T-helper 9 cell (primary cell): Measurements from ENCODE around the gene GPR89A.
"Not testable (repeated sequence)": the region's sequence is repeated elsewhere in the genome, so short reads cannot be mapped to it uniquely, and the experiment has no call there.

Experiments used
- DNase-seq: peaks from one replicate; pipeline ENCODE4 v3.0.0-alpha.2; 2020

Gene GPR89A

GRCh38 chr1:145688328-145688727, 80.5 kb downstream of the GPR89A start:
- DNase-seq = no peak

DNA sequence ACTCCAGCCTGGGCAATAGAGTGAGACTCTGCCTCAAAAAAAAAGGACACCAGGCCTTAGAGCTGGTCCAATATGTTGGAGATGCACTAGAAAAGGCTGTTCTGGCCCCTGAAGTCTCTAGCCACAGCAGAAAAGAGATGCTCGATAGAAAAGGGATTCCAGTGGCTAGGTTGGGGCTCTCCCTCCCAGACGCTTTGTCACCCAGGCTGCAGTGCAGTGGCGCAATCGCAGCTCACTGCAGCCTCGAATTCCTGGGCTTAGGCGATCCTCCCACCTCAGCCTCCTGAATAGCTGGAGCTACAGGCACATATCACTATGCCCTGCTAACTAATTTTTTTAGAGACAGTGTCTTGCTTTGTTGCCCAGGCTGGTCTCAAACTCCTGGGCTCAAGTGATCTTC, 81.1 kb downstream of the GPR89A start:
- DNase-seq = no peak

DNA sequence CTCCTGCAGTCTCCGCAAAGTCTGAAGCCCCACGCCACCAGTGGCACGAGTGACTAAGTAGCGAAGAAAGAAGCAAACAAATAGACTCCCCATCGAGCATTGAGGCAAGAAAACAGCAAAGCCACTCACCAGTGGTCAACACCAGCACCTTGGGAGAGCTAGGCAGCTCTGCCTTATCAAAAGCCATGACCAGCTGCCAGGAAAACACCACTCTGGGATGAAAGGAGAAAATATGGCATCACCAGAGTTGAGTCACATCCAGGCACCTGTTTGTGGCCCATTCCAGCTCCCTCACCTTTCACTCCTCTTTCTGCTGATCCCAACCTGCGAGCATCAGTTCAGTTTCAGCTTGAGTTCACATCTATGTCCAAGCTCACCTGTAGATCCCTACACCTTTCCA, 82.1 kb downstream of the GPR89A start:
- DNase-seq = no peak

DNA sequence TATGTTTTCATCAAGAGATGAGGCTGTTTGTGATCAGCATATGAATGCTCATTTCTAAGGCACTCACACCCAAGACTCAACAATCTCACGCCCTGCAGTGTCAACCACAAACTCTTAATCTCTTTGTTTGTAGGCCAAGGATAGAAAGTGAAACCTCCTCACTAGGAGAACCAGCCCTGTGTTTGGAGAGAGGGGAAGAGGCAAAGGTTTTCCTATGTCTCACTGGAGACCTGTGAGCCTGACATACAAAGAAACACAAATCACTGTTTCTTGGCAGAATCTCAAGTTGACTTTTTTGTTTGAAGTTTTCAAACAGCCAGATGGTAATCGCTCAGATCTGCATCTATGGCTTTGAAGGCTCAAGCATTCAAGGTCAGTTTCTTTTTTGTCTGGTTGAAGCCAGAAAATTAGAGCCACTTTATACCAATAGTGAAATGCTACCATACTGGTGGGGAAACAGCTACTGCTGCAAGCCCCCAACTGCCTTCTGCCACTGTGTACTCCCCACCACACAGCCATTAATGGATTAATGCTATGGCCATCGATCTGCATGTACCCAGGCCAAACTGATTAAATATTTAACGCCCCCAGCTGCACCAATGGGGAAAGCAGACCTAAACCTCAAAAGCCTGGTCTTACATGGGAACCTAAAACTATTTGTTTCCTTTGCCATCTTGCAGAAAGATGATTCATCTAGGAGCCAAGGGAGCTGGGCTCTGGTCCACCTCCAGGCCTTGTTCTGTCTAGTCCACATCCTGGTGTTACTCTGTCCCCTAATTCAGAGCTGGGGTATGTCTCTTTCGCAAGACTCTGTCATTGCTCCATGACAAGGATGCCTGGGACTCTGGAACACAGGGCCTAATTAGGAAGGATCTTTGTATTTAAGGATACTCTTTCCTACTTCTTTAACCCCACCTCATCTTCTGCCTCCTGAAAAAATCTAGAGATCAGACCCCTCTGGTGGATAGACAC, 83.1 kb downstream of the GPR89A start:
- no peak for DNase-seq

DNA sequence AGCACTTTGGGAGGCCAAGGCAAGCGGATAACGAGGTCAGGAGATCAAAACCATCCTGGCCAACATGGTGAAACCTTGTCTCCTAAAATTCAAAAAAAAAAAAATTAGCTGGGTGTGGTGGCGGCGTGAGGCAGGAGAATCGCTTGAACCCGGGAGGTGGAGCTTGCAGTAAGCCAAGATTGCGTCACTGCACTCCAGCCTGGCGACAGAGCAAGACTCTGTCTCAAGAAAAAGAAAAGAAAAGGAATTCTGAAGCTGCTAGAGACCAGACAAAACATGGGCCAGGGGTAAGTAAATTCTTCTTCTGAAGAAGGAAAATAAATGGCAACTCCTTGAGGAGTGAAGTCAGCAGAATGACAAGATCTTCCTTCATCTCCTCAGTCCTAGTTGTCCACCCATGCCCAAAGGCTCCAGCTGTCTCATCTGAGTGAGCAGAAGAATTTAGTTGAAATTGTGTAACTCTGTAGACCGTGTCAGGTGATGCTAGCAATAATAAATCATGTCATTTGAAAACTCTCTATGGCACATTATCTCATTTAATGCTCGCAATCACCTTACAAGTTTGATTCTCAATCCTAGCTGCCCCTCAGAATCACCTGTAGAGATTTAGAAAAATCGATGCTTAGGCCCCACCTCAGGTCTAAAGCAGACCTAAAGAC, 85.1 kb downstream of the GPR89A start:
- no peak for DNase-seq

GRCh38 chr1:145695821-145696629, 88.2 kb downstream of the GPR89A start:
- no peak for DNase-seq

GRCh38 chr1:145696630-145696960, 88.8 kb downstream of the GPR89A start:
- no peak for DNase-seq

DNA sequence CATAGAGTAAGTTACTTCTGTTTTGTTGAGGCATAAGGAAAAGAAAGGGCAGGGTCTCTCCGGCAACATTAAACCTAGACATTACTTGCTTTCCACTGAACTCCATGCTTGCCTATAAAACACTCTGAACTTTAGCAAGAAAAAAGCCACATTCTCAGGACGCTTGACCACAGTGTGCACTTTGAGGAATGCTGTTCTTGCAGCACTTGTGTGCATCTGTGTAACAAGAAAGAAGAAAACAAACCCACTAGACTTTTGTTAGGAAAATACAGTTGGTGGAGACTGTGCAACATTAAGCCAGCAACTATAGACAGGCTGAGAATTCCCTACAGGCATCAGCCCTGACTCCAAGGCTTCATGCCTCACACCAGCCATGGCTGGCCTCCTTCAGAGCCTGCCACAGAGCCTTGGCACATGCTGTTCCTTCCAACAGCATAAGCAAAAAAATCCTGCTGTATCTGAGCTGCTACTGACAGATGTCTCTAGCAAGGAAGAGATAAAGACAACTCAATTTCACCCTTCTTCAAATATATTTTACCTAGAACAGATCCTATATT, 93.6 kb downstream of the GPR89A start:
- no peak for DNase-seq

DNA sequence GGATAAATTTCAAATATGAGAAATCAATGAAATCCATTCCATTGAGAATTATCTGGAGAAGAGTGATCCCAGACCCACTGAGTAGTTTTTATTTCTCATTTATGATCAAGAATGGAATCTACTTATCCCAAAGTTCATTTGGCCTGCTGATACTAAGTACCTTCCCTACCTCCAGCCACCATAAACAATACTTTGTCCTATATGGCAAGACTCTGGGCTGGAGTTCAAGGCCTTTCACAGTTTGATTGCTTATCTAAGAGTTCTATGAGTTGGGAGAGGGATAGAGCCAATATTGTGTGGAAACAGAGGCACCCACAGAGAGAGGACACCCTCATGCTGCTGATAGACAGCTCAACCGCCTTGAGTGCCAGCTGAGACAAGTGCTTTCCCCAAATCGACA, 94.3 kb downstream of the GPR89A start:
- DNase-seq = no peak

GRCh38 chr1:145702826-145703225, 95.0 kb downstream of the GPR89A start:
- DNase-seq = no peak

- no peak for DNase-seq
These were observed 97.8 kb downstream of the GPR89A start for GRCh38 chr1:145705622-145706021.

GRCh38 chr1:145706086-145706664, 98.4 kb downstream of the GPR89A start:
- DNase-seq = no peak

DNA sequence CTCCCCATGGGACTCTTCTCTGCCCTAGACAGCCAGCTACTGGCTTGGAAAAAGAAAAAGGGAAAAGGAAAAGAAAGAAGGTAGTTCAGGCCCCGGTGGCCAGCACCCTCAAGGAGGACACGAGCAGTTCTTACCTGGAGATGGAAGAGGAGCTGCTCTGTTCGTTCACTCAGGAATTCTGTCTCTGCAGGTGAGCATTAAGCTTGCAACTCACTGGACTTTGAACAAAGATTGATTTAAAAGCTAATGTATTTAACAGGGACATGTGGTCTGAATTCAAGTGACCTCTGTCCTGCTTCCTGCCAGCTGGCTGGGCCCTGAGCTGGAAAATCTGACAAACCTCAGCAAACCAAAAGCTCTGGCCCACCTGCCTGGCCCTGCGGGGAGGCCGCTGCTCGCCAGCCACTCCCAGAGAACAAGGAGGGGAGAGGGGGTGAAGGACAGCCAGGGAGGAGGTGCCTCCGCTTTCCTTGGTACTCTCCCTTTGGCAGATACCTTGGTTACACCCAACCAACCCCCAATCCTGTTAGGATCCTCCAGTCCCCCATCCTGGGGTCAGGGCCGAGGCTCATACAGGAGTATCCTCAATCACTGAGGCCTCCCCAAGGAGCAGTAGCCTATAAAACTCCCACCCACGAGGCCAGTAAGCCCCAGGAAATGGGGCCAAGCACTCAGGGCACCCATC, 99.5 kb downstream of the GPR89A start, which contains the start of gene PDZK1:
PDZK1 (minus strand) TSS at position 186 of the 685 bp plus-strand sequence. CDS start 19,347 bp downstream, outside the sequence.
- no peak for DNase-seq

DNA sequence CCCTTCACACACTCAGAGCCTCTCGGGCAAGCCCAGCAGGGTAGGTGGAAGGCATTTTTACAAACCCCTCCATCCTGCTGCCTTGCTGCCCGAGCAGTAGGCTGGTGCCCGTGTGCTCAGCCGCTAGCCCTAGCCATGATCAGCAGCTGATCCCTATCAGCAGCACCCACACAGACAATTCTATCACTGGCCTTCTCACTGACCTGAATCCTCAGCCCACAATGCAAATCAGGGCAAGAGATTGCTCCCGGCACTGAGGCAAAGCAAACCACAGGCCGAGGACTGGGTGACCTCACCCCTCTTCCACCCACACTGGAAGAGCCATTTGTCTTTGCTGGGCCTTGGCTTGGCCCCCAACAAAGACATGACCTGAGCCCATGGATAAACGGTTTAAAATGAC, 100.3 kb downstream of the GPR89A start:
- DNase-seq = no peak

GRCh38 chr1:145710291-145711027, 102.7 kb downstream of the GPR89A start:
- DNase-seq = no peak

- no peak for DNase-seq
These were observed 103.4 kb downstream of the GPR89A start for GRCh38 chr1:145711213-145711651.

GRCh38 chr1:145714524-145715111, 106.8 kb downstream of the GPR89A start:
- no peak for DNase-seq

GRCh38 chr1:145716641-145717345, 109.0 kb downstream of the GPR89A start:
- DNase-seq = no peak

- no peak for DNase-seq
These were observed 110.0 kb downstream of the GPR89A start for GRCh38 chr1:145717833-145718232.

DNA sequence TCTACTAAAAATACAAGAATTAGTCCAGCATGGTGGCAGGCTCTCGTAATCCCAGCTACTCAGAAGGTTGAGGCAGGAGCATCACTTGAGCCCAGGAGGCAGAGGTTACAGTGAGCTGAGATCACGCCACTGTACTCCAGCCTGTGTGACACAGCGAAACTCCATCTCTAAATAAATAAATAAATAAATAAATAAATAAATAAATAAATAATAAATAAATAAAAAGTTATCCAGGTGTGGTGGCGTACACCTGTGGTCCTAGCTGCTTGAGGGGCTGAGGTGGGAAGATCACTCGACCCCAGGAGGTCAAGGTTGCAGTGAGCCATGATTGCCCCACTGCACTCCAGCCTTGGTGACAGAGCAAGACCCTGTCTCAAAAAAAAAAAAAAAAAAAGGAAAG, 110.7 kb downstream of the GPR89A start:
- DNase-seq = not testable (repeated sequence)
